Measurements from ENCODE around the gene SLC10A3.

DNA sequence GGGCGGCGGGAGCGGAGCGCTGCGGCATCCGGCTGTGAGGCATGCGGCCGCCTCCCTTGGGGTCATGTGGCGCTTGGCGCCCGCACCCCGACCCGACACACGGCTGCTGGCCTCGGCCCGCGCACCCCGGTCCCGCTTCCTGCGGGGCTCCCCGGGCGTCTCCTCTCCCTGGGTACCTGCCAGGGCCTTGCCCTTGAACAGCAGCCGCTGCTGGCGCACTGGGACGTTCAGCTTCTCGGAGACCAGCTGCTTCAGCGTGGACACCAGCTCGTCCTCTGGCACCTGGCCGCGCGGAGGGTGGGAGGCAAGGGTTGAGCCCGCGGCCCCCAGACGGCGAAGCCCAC, 4.4 kb downstream of the SLC10A3 start:
- TF ChIP-seq NBN (conservative IDR thresholded peaks at IDR 0.05) (no peak), LCORL (IDR thresholded peaks at IDR 0.05) (no peak), LCORL (CRISPR knock-in tag; IDR thresholded peaks at IDR 0.05) (no peak), HNRNPLL (IDR thresholded peaks at IDR 0.05; ENCODE audit: low read depth, low read length, poor library complexity, severe bottlenecking) (peak; percentile 48), JUN (CRISPR knock-in tag; IDR thresholded peaks at IDR 0.05) (no peak)

Data from HepG2 (cell line).